ENCODE measurements around the gene PDIA4.
"Not testable (repeated sequence)": the region's sequence is repeated elsewhere in the genome, so short reads cannot be mapped to it uniquely, and the experiment has no call there.

PDIA4 gene

DNA sequence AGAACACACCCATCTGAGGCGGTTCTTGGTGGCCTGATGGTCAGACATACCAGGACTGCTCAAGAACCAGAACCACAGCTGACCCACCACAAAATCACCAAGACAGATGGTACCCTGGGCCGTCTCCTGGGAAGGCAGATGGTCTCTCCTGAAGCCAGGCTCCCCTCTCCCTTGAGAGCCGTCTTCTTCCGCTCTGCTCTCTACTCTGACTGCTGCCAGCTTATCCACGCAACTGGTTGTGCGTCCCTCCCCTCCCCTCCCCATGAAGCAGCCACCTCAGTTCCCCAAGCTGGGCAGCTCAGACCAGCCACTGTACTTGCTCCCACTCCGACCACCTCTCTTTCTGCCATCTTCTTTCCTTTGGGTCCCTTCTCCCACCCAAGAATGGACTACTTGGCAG lies 14.0 kb downstream of the PDIA4 start:
- no peak overlapping the region for H3K27ac ChIP-seq
- TF ChIP-seq, protein P1, sequence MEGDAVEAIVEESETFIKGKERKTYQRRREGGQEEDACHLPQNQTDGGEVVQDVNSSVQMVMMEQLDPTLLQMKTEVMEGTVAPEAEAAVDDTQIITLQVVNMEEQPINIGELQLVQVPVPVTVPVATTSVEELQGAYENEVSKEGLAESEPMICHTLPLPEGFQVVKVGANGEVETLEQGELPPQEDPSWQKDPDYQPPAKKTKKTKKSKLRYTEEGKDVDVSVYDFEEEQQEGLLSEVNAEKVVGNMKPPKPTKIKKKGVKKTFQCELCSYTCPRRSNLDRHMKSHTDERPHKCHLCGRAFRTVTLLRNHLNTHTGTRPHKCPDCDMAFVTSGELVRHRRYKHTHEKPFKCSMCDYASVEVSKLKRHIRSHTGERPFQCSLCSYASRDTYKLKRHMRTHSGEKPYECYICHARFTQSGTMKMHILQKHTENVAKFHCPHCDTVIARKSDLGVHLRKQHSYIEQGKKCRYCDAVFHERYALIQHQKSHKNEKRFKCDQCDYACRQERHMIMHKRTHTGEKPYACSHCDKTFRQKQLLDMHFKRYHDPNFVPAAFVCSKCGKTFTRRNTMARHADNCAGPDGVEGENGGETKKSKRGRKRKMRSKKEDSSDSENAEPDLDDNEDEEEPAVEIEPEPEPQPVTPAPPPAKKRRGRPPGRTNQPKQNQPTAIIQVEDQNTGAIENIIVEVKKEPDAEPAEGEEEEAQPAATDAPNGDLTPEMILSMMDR (conservative IDR thresholded peaks at IDR 0.05), result no peak

DNA sequence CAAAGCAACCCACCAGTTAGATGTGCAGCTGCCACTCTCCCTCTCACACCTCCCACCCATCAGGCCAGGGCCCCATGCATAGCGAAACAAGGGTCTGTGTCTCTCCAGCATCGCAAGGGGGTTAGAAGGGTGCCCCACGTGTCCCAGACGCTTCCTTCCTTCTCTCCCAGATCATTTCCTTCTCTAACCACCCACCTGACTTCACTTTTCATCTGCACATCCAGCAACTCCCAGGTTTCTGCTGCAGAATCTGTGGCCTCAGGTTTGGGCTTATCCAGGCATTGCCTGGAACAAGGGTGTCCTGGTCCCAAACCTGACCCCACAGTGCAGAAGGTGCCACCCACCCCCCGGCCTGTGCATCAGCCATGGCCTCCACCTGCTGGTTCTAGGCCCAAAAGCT lies 14.4 kb downstream of the PDIA4 start:
- TF ChIP-seq, protein P1 (conservative IDR thresholded peaks at IDR 0.05), result no peak
- H3K27ac ChIP-seq, result no peak overlapping the region

DNA sequence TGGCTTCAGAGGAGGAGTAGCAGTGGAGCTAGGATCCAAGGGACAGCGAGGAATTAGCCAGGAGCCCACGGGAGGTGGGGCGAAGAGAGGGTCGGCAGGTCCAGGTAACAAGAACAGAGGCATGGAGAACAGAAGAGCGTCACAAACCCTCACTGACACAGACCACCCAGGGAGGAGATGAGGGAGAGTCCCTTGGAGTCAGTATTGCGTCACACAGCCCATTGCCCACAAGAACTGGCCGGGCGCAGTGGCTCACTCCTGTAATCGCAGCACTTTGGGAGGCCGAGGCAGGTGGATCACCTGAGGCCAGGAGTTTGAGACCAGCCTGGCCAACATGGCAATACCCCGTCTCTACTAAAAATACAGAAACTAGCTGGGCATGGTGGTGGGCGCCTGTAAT lies 15.6 kb downstream of the PDIA4 start:
- not testable (repeated sequence) for H3K27ac ChIP-seq

DNA sequence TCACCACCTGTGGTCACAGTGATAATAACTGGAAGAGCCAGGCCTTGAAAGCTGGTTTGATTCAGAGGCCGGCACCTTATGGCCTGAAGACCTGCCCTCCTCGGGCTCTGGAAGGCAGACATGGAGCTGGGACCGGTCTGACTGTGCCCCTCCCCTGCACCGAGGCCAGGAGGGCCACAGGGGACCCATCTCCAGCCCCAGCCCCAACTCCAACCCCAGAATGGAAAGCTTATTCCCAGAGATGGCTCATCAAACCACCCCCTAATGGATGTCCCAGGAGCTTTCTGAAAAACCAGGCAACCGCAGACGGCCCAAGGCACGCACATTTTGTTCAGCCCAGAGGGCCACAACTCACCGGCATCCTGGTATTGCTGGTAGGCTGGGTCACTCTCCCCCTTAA lies 16.8 kb downstream of the PDIA4 start:
- H3K27ac ChIP-seq, result no peak overlapping the region
- TF ChIP-seq, protein P1 (conservative IDR thresholded peaks at IDR 0.05), result no peak

DNA sequence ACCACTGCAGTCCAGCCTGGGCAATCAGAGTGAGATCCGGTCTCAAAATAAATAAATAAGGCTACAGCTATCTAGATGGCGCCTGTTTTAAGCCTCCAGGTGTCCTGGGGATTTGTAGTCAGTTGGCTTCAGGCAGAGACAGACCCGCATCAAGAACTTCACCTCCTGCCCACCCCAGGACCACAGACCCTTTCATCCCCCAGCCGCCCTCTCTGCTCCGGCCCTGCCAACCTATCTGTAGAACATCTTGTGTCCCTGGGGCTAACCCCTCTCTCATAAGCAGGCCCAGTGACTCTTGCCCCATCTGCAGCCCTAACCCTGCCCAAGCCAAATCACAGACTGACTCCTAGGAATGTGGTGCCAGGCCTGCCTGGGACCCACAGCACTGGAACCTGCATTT lies 17.9 kb downstream of the PDIA4 start:
- TF ChIP-seq, protein P1 (conservative IDR thresholded peaks at IDR 0.05), result no peak
- H3K27ac ChIP-seq, result no peak overlapping the region

DNA sequence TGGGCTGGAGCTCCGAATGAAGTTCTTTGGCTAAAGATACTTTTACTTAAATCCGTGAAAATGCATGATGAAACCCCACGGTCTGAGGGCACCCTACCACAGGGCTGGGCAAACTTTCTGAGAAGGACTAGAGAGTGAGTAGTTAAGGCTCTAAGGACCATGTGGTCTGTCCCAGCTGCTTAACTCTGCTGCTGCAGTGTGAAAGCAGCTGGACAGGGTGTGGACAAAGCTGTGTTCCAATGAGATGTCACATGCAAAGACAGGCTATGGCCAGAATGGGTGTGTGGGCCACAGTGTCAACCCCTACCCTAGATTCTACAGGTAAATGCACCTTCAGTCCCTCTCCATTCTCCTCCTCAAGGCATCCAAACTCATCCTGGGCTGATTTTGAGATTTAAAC lies 18.8 kb downstream of the PDIA4 start:
- H3K27ac ChIP-seq, result no peak overlapping the region
- TF ChIP-seq, protein P1 (conservative IDR thresholded peaks at IDR 0.05), result no peak

DNA sequence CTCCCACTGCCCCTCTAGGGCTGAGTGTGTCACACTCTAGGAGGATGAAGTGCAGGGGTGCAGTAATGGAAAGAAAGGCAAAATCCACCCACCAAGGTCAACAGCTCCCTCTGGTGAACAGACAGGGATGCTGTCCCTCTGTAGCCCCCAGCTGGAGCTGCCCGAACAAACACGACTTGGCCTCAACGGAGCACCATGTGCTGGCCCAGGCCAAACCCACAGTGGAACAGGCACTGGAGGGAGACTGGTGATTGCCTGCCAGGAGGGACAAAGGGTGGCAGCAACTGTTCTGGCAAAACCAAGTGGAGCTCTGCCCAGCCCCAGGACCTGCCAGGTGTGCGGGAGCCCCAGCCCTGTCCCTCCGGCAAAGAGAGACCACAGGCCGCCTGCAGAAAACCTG lies 20.7 kb downstream of the PDIA4 start:
- TF ChIP-seq, protein P1 (conservative IDR thresholded peaks at IDR 0.05), result peak; percentile 36
- no peak overlapping the region for H3K27ac ChIP-seq

DNA sequence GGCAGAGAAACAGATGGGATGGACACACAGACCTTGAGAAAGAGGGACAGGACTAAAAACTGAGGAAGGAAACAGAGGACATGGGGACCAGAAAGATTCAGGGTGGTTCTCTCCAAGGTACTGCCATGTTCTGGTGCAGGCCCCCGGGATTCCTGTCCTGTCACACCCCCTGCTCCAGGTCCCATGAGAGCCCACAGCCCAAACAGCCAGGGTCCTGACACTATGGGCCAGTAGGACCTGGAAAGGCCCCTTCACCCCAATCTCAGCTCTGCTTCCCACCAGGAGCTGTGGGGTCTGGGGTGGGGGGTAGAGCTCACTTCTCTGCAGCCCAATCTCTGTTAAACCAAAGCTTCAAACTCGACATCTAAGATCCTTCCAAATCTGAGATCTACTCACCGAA lies 21.2 kb downstream of the PDIA4 start:
- TF ChIP-seq, protein P1 (conservative IDR thresholded peaks at IDR 0.05), result no peak
- no peak overlapping the region for H3K27ac ChIP-seq
